Adrenal gland (tissue), 12 donors: ENCODE results near the gene ACOT11. TPM values are rescaled to one million over a fixed set of nuclear protein-coding genes. Genes with fewer than 3 reads are reported as not detected.

Experiments used
- DNase-seq, 7 donors: peaks; one replicate each; pipeline ENCODE4 v3.0.0-alpha.2; 2019 to 2020
- H3K27ac ChIP-seq, 5 donors: fragments of 200-600 bp; sonication (generic) in 4 of 5; 1 replicate in 3 of 5; 2 replicates in 2 of 5; pipeline versions ENCODE4 v1.5.1 to v1.8.0; 2016 to 2020; ENCODE audit warnings: mild to moderate bottlenecking in 1 of 5
- H3K27me3 ChIP-seq: fragments of 200-600 bp; 2 replicates; pipeline ENCODE4 v1.8.0; 2021
- H3K36me3 ChIP-seq, 2 donors: fragments of 200-600 bp; replicated peaks in 1 of 2; 1 replicate in 1 of 2; 2 replicates in 1 of 2; pipeline versions ENCODE4 v1.5.1 to v1.8.0; 2018 to 2022
- H3K4me1 ChIP-seq, 2 donors: fragments of 200-600 bp; replicated peaks in 1 of 2; 1 replicate in 1 of 2; 2 replicates in 1 of 2; pipeline versions ENCODE4 v1.5.1 to v1.8.0; 2018 to 2021
- H3K4me3 ChIP-seq, 4 donors: fragments of 200-600 bp; sonication (generic) in 3 of 4; one replicate each; pipeline ENCODE4 v1.5.1; 2016 to 2018
- H3K9me3 ChIP-seq, 3 donors: fragments of 200-600 bp; sonication (generic) in 1 of 3; replicated peaks in 1 of 3; 1 replicate in 2 of 3; 2 replicates in 1 of 3; pipeline versions ENCODE4 v1.5.1 to v1.8.0; 2016 to 2021
- POLR2A ChIP-seq, 2 donors: fragments of 450-650 bp; IDR thresholded peaks; one replicate each; pipeline ENCODE4 v1.6.1; 2017; ENCODE audit warnings: antibody characterized with exemption in 2 of 2, mild to moderate bottlenecking in 2 of 2, moderate library complexity in 1 of 2
- WGBS, 4 donors: extraction: QIAGEN DNeasy Blood & Tissue Kit in 2 of 4; methylation state at CpG; one replicate each; pipeline versions ENCODE4 v1.1.5 to v1.1.7; 2013 to 2017; 5-methylcytosine and 5-hydroxymethylcytosine counted together
- intact Hi-C, 2 donors: fragments of 100-400 bp; cut with DNase I; formaldehyde crosslinking; loops; one replicate each; pipeline versions ENCODE4 v1.14.1 to v1.15.0; 2022 to 2023
- polyA plus RNA-seq, 3 donors: library from polyadenylated mRNA; stranded (reverse); fragments of 200-250 nt in 2 of 3; fragments of 350-450 nt in 1 of 3; fragmentation: Illumina TruSeq in 1 of 3; extraction: RNeasy Lipid Tissue Mini Kit (QIAGEN cat#74804) in 1 of 3; gene quantifications; one replicate each; pipeline ENCODE4 v1.2.3, GENCODE V29; 2013 to 2014
- total RNA-seq, 9 donors: library from RNA; depleted of rRNA in 4 of 9; stranded (reverse); fragments of >200 nt in 4 of 9; fragments of 120-200 nt in 1 of 9; fragmentation: NEBNext Ultra II Directional in 1 of 9; extraction: Animal tissue kit (Norgen Biotek cat#: 25700) in 1 of 9; gene quantifications; one replicate each; pipeline versions ENCODE4 v1.1.0 to v1.2.4, GENCODE V29; 2013 to 2023
- TF ChIP-seq, protein P1 (sequence below), 6 experiments: fragments of 450-650 bp in 4 of 6; fragments of 200-600 bp in 2 of 6; sonication (generic) in 1 of 6; IDR thresholded peaks; 1 replicate in 5 of 6; 2 replicates in 1 of 6; pipeline versions ENCODE4 v1.5.1 to v1.8.0; 2016 to 2021; ENCODE audit warnings: antibody characterized with exemption in 6 of 6, mild to moderate bottlenecking in 2 of 6, moderate library complexity in 1 of 6
- donor health status: healthy with polysubstance abuse.
- donor health status: Bipolar disorder and iron deficiency.
- donor health status: DM: yes; HTN: yes; CAD: no.
- donor health status: DM: no; HTN: no; CAD: no.
- donor health status: DM: no; HTN: no; CAD: no.
- donor health status: DM: yes; HTN: yes; CAD: no.

The ACOT11 gene
- total and polyA plus RNA-seq, 12 donors, result 1.6 to 12.7 (median 9.1) TPM

- peaks cover 0 to 10% (median 0%) of the 10 kb centered on the region in 3 donors for H3K9me3 ChIP-seq
- no peak within 1 kb of the TSS for H3K27ac ChIP-seq
- DNase-seq, result peak in 1 of 7 donors; percentile 10
- 46 to 63% (median 61%) methylated on average over 6 to 8 of the region's 8 CpGs for WGBS, 4 donors
- no peaks in the 10 kb centered on the region for H3K36me3 ChIP-seq
- no peaks in the 10 kb centered on the region for H3K27me3 ChIP-seq
- H3K4me3 ChIP-seq, result no peak within 1 kb of the TSS
- no peak for TF ChIP-seq POLR2A (IDR thresholded peaks at IDR 0.05)
- TF ChIP-seq, protein P1, sequence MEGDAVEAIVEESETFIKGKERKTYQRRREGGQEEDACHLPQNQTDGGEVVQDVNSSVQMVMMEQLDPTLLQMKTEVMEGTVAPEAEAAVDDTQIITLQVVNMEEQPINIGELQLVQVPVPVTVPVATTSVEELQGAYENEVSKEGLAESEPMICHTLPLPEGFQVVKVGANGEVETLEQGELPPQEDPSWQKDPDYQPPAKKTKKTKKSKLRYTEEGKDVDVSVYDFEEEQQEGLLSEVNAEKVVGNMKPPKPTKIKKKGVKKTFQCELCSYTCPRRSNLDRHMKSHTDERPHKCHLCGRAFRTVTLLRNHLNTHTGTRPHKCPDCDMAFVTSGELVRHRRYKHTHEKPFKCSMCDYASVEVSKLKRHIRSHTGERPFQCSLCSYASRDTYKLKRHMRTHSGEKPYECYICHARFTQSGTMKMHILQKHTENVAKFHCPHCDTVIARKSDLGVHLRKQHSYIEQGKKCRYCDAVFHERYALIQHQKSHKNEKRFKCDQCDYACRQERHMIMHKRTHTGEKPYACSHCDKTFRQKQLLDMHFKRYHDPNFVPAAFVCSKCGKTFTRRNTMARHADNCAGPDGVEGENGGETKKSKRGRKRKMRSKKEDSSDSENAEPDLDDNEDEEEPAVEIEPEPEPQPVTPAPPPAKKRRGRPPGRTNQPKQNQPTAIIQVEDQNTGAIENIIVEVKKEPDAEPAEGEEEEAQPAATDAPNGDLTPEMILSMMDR (IDR thresholded peaks at IDR 0.05), result no peak
- intact Hi-C loops, result no loop called here
- peaks cover 0 to 7% of the 10 kb centered on the region in 2 donors for H3K4me1 ChIP-seq
Measured at GRCh38 chr1:54640863-54641836, 93.1 kb downstream of the ACOT11 start, which contains the start of gene MROH7. MROH7 (plus strand) TSS chr1:54641786; CDS start chr1:54652927, 11,141 bp downstream.

GRCh38 chr1:54643736-54644135, 95.7 kb downstream of the ACOT11 start:
- DNase-seq, result no peak
- no peak overlapping the region for H3K4me3 ChIP-seq
- H3K36me3 ChIP-seq, result no peaks in the 10 kb centered on the region
- H3K9me3 ChIP-seq, result peaks cover 0 to 10% (median 0%) of the 10 kb centered on the region in 3 donors
- no peak overlapping the region for H3K27ac ChIP-seq
- H3K27me3 ChIP-seq, result no peaks in the 10 kb centered on the region
- no peak for TF ChIP-seq POLR2A (IDR thresholded peaks at IDR 0.05)
- TF ChIP-seq, protein P1 (IDR thresholded peaks at IDR 0.05), result no peak
- intact Hi-C loops, result no loop called here
- peaks cover 0 to 10% of the 10 kb centered on the region in 2 donors for H3K4me1 ChIP-seq

- peaks cover 0 to 8% of the 10 kb centered on the region in 2 donors for H3K4me1 ChIP-seq
- TF ChIP-seq POLR2A (IDR thresholded peaks at IDR 0.05), result no peak
- TF ChIP-seq, protein P1 (IDR thresholded peaks at IDR 0.05), result no peak
- H3K9me3 ChIP-seq, result peaks cover 0 to 10% (median 0%) of the 10 kb centered on the region in 3 donors
- no peak overlapping the region for H3K27ac ChIP-seq
- H3K36me3 ChIP-seq, result no peaks in the 10 kb centered on the region
- H3K4me3 ChIP-seq, result no peak overlapping the region
- no peaks in the 10 kb centered on the region for H3K27me3 ChIP-seq
- 32 to 55% (median 46%) methylated on average over 6 to 7 of the region's 7 CpGs for WGBS, 4 donors
- peak; percentile 20 to 79 (median 63) for DNase-seq
- intact Hi-C loops, result no loop called here
Measured at GRCh38 chr1:54645806-54646676, 98.0 kb downstream of the ACOT11 start.
